ENCODE data around the gene DIAPH1.

DIAPH1 gene

GRCh38 chr5:141523991-141524390 is 94.8 kb downstream of the DIAPH1 start:
- Mint-ChIP-seq H3K27me3 (no peaks in the 10 kb centered on the region), H3K4me1 (ENCODE audit: low read depth) (peaks cover 44% of the 10 kb centered on the region), H3K36me3 (ENCODE audit: low read depth) (peaks cover 37% of the 10 kb centered on the region), H3K4me3 (no peak overlapping the region), H3K27ac (no peak overlapping the region), H3K9me3 (no peaks in the 10 kb centered on the region)
- intact Hi-C loops (cut with micrococcal nuclease), result loop anchor here (2.0 to 5.0 kb wide), 2 partner anchors 33 to 103 kb away; partner anchors contain the start of gene PCDHGA11

- H3K9me3 Mint-ChIP-seq, result no peaks in the 10 kb centered on the region
- no peak overlapping the region for H3K27ac Mint-ChIP-seq
- peaks cover 58% of the 10 kb centered on the region for H3K4me1 Mint-ChIP-seq (ENCODE audit: low read depth)
- intact Hi-C loops (cut with micrococcal nuclease), result loop anchor here (5.0 kb wide), 1 partner anchor 35 kb away; no protein-coding TSS in a partner anchor
- no peaks in the 10 kb centered on the region for H3K27me3 Mint-ChIP-seq
- H3K36me3 Mint-ChIP-seq (ENCODE audit: low read depth), result peaks cover 54% of the 10 kb centered on the region
- no peak overlapping the region for H3K4me3 Mint-ChIP-seq
These were observed 96.5 kb downstream of the DIAPH1 start for GRCh38 chr5:141522301-141522700.

GRCh38 chr5:141521244-141521781 is 97.5 kb downstream of the DIAPH1 start:
- no peaks in the 10 kb centered on the region for H3K9me3 Mint-ChIP-seq
- peak overlapping the region; percentile 58 for H3K27ac Mint-ChIP-seq
- peaks cover 68% of the 10 kb centered on the region for H3K4me1 Mint-ChIP-seq (ENCODE audit: low read depth)
- H3K27me3 Mint-ChIP-seq, result no peaks in the 10 kb centered on the region
- H3K36me3 Mint-ChIP-seq (ENCODE audit: low read depth), result peaks cover 64% of the 10 kb centered on the region
- H3K4me3 Mint-ChIP-seq, result no peak overlapping the region
- intact Hi-C loops (cut with micrococcal nuclease), result loop anchor here (5.0 kb wide), 1 partner anchor 36 kb away; no protein-coding TSS in a partner anchor

- no peak overlapping the region for H3K4me3 Mint-ChIP-seq
- no peaks in the 10 kb centered on the region for H3K9me3 Mint-ChIP-seq
- no peaks in the 10 kb centered on the region for H3K27me3 Mint-ChIP-seq
- peak overlapping the region; percentile 58 for H3K27ac Mint-ChIP-seq
- peaks cover 81% of the 10 kb centered on the region for H3K4me1 Mint-ChIP-seq (ENCODE audit: low read depth)
- peaks cover 78% of the 10 kb centered on the region for H3K36me3 Mint-ChIP-seq (ENCODE audit: low read depth)
- intact Hi-C loops (cut with micrococcal nuclease), result loop anchor here (5.0 to 10.0 kb wide), 2 partner anchors 37 to 195 kb away; partner anchors contain the start of gene TAF7
These were observed 98.9 kb downstream of the DIAPH1 start for GRCh38 chr5:141519605-141520565.

GRCh38 chr5:141518618-141519015 is 100.2 kb downstream of the DIAPH1 start:
- peaks cover 94% of the 10 kb centered on the region for H3K4me1 Mint-ChIP-seq (ENCODE audit: low read depth)
- peaks cover 91% of the 10 kb centered on the region for H3K36me3 Mint-ChIP-seq (ENCODE audit: low read depth)
- H3K4me3 Mint-ChIP-seq, result no peak overlapping the region
- intact Hi-C loops (cut with micrococcal nuclease), result loop anchor here (10.0 kb wide), 1 partner anchor 194 kb away; the partner anchor contains the start of gene TAF7
- H3K27ac Mint-ChIP-seq, result no peak overlapping the region
- H3K9me3 Mint-ChIP-seq, result no peaks in the 10 kb centered on the region
- H3K27me3 Mint-ChIP-seq, result peaks cover 2% of the 10 kb centered on the region

GRCh38 chr5:141517880-141518617 is 100.8 kb downstream of the DIAPH1 start:
- Mint-ChIP-seq H3K4me3 (no peak overlapping the region), H3K36me3 (ENCODE audit: low read depth) (peaks cover 97% of the 10 kb centered on the region), H3K27ac (no peak overlapping the region), H3K4me1 (ENCODE audit: low read depth) (peaks cover 97% of the 10 kb centered on the region), H3K9me3 (no peaks in the 10 kb centered on the region), H3K27me3 (peaks cover 5% of the 10 kb centered on the region)
- intact Hi-C loops (cut with micrococcal nuclease), result loop anchor here (10.0 kb wide), 1 partner anchor 193 kb away; the partner anchor contains the start of gene TAF7

GRCh38 chr5:141517312-141517711 is 101.5 kb downstream of the DIAPH1 start:
- intact Hi-C loops (cut with micrococcal nuclease), result loop anchor here (10.0 kb wide), 1 partner anchor 193 kb away; the partner anchor contains the start of gene TAF7
- H3K4me3 Mint-ChIP-seq, result no peak overlapping the region
- H3K27me3 Mint-ChIP-seq, result peaks cover 10% of the 10 kb centered on the region
- H3K36me3 Mint-ChIP-seq (ENCODE audit: low read depth), result peaks cover 98% of the 10 kb centered on the region
- H3K4me1 Mint-ChIP-seq (ENCODE audit: low read depth), result peaks cover 97% of the 10 kb centered on the region
- H3K9me3 Mint-ChIP-seq, result no peaks in the 10 kb centered on the region
- H3K27ac Mint-ChIP-seq, result no peak overlapping the region

GRCh38 chr5:141516672-141517025 is 102.2 kb downstream of the DIAPH1 start:
- intact Hi-C loops (cut with micrococcal nuclease), result loop anchor here (10.0 kb wide), 1 partner anchor 192 kb away; the partner anchor contains the start of gene TAF7
- H3K27ac Mint-ChIP-seq, result no peak overlapping the region
- H3K36me3 Mint-ChIP-seq (ENCODE audit: low read depth), result peaks cover 91% of the 10 kb centered on the region
- H3K9me3 Mint-ChIP-seq, result no peaks in the 10 kb centered on the region
- H3K4me1 Mint-ChIP-seq (ENCODE audit: low read depth), result peaks cover 93% of the 10 kb centered on the region
- H3K27me3 Mint-ChIP-seq, result peaks cover 12% of the 10 kb centered on the region
- H3K4me3 Mint-ChIP-seq, result no peak overlapping the region

- H3K36me3 Mint-ChIP-seq (ENCODE audit: low read depth), result peaks cover 86% of the 10 kb centered on the region
- H3K27me3 Mint-ChIP-seq, result peaks cover 15% of the 10 kb centered on the region
- H3K27ac Mint-ChIP-seq, result no peak overlapping the region
- intact Hi-C loops (cut with micrococcal nuclease), result loop anchor here (10.0 kb wide), 1 partner anchor 191 kb away; the partner anchor contains the start of gene TAF7
- H3K9me3 Mint-ChIP-seq, result no peaks in the 10 kb centered on the region
- peaks cover 91% of the 10 kb centered on the region for H3K4me1 Mint-ChIP-seq (ENCODE audit: low read depth)
- no peak overlapping the region for H3K4me3 Mint-ChIP-seq
These were observed 102.7 kb downstream of the DIAPH1 start for GRCh38 chr5:141515946-141516671.

GRCh38 chr5:141515141-141515540 is 103.7 kb downstream of the DIAPH1 start:
- Mint-ChIP-seq H3K4me1 (ENCODE audit: low read depth) (peaks cover 82% of the 10 kb centered on the region), H3K4me3 (no peak overlapping the region), H3K27ac (no peak overlapping the region), H3K9me3 (no peaks in the 10 kb centered on the region), H3K27me3 (peaks cover 15% of the 10 kb centered on the region), H3K36me3 (ENCODE audit: low read depth) (peaks cover 76% of the 10 kb centered on the region)
- intact Hi-C loops (cut with micrococcal nuclease), result loop anchor here (10.0 kb wide), 1 partner anchor 190 kb away; the partner anchor contains the start of gene TAF7

GRCh38 chr5:141514330-141515133 is 104.3 kb downstream of the DIAPH1 start:
- Mint-ChIP-seq H3K27me3 (peaks cover 17% of the 10 kb centered on the region), H3K27ac (no peak overlapping the region), H3K4me1 (ENCODE audit: low read depth) (peaks cover 80% of the 10 kb centered on the region), H3K9me3 (no peaks in the 10 kb centered on the region), H3K36me3 (ENCODE audit: low read depth) (peaks cover 70% of the 10 kb centered on the region), H3K4me3 (no peak overlapping the region)
- intact Hi-C loops (cut with micrococcal nuclease), result loop anchor here (10.0 kb wide), 1 partner anchor 190 kb away; the partner anchor contains the start of gene TAF7

- Mint-ChIP-seq H3K27me3 (peaks cover 21% of the 10 kb centered on the region), H3K4me3 (peak overlapping the region; percentile 74), H3K4me1 (ENCODE audit: low read depth) (peaks cover 80% of the 10 kb centered on the region), H3K9me3 (no peaks in the 10 kb centered on the region), H3K36me3 (ENCODE audit: low read depth) (peaks cover 63% of the 10 kb centered on the region), H3K27ac (peak overlapping the region; percentile 55)
- intact Hi-C loops (cut with micrococcal nuclease), result loop anchor here (10.0 kb wide), 1 partner anchor 189 kb away; the partner anchor contains the start of gene TAF7
These were observed 105.0 kb downstream of the DIAPH1 start for GRCh38 chr5:141513627-141514329.

Measured in dendritic cell treated with granulocyte-macrophage colony-stimulating factor and Interleukin-4, amounts not matched to agents 40 ng/mL and 50 ng/mL, for 4 days (primary cell).